ENCODE data around the gene CLDN20.

DNA sequence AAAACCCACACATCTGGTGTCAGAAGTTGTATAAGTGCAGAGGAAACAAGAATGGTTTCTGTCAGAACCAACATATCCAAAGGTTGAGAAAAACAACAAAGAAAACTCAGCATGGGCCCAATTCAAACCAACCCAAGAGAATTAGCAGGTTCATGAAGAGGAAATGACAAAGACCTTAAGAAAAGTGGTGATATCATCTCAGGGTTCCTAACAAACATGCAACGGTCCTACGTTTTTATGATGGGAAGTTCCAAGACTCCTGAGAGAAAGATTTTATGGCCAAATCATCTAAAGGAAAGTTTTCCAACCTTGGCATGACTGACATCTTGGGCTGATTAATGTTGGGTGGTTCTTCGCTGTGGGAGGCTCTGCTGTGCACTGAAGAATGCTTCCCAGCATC, 27.5 kb downstream of the CLDN20 start:
- TF ChIP-seq, protein P1, sequence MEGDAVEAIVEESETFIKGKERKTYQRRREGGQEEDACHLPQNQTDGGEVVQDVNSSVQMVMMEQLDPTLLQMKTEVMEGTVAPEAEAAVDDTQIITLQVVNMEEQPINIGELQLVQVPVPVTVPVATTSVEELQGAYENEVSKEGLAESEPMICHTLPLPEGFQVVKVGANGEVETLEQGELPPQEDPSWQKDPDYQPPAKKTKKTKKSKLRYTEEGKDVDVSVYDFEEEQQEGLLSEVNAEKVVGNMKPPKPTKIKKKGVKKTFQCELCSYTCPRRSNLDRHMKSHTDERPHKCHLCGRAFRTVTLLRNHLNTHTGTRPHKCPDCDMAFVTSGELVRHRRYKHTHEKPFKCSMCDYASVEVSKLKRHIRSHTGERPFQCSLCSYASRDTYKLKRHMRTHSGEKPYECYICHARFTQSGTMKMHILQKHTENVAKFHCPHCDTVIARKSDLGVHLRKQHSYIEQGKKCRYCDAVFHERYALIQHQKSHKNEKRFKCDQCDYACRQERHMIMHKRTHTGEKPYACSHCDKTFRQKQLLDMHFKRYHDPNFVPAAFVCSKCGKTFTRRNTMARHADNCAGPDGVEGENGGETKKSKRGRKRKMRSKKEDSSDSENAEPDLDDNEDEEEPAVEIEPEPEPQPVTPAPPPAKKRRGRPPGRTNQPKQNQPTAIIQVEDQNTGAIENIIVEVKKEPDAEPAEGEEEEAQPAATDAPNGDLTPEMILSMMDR (IDR thresholded peaks at IDR 0.05; ENCODE audit: insufficient read depth, low read length, poor library complexity, severe bottlenecking): no peak
- no peak for TF ChIP-seq EZH2phosphoT487 (conservative IDR thresholded peaks at IDR 0.05; ENCODE audit: low read length)

Measured in SU-DHL-6 (cell line).